ENCODE data around the gene IFT88.

Gene IFT88

DNA sequence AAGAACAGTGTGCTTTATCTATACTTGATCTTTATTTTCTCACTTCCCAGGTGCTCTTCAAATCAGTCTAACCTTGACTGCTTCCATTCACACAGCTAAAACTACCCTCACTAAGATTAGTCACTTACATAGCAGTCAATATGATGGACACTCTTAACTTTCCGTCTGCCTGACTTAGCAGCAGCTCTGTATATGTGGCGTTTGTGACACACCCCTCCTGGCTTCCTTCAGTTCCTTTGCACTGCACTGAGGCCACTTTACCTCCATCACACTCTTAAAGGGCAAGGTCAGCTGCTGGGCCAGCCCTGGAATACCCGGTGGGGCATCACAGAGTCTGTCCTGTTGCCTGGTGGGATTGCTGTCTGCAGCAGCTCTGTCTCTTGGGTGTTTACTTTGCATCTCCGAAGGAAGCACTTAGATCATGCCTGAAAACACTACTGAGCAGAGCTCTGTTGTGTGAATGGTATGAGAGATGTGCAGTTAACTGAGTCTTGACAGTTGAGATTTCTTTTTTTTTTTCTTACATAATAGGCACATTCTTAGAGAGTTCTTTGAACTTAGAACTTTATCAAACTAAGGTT lies 101.0 kb downstream of the IFT88 start (continued):
- TF ChIP-seq, protein P1, sequence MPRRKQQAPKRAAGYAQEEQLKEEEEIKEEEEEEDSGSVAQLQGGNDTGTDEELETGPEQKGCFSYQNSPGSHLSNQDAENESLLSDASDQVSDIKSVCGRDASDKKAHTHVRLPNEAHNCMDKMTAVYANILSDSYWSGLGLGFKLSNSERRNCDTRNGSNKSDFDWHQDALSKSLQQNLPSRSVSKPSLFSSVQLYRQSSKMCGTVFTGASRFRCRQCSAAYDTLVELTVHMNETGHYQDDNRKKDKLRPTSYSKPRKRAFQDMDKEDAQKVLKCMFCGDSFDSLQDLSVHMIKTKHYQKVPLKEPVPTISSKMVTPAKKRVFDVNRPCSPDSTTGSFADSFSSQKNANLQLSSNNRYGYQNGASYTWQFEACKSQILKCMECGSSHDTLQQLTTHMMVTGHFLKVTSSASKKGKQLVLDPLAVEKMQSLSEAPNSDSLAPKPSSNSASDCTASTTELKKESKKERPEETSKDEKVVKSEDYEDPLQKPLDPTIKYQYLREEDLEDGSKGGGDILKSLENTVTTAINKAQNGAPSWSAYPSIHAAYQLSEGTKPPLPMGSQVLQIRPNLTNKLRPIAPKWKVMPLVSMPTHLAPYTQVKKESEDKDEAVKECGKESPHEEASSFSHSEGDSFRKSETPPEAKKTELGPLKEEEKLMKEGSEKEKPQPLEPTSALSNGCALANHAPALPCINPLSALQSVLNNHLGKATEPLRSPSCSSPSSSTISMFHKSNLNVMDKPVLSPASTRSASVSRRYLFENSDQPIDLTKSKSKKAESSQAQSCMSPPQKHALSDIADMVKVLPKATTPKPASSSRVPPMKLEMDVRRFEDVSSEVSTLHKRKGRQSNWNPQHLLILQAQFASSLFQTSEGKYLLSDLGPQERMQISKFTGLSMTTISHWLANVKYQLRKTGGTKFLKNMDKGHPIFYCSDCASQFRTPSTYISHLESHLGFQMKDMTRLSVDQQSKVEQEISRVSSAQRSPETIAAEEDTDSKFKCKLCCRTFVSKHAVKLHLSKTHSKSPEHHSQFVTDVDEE (CRISPR knock-in tag; IDR thresholded peaks at IDR 0.05): no peak
- TF ChIP-seq ZFP3 (CRISPR knock-in tag; IDR thresholded peaks at IDR 0.05) (no peak), RARB (CRISPR knock-in tag; IDR thresholded peaks at IDR 0.05) (no peak), TOX (CRISPR knock-in tag; IDR thresholded peaks at IDR 0.05; ENCODE audit: borderline replicate concordance) (no peak), ZC3H10 (CRISPR knock-in tag; IDR thresholded peaks at IDR 0.05) (no peak), TCF4 (CRISPR knock-in tag; IDR thresholded peaks at IDR 0.05; ENCODE audit: borderline replicate concordance) (no peak)
- TF ChIP-seq, protein P2, sequence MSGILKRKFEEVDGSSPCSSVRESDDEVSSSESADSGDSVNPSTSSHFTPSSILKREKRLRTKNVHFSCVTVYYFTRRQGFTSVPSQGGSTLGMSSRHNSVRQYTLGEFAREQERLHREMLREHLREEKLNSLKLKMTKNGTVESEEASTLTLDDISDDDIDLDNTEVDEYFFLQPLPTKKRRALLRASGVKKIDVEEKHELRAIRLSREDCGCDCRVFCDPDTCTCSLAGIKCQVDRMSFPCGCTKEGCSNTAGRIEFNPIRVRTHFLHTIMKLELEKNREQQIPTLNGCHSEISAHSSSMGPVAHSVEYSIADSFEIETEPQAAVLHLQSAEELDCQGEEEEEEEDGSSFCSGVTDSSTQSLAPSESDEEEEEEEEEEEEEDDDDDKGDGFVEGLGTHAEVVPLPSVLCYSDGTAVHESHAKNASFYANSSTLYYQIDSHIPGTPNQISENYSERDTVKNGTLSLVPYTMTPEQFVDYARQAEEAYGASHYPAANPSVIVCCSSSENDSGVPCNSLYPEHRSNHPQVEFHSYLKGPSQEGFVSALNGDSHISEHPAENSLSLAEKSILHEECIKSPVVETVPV (CRISPR knock-in tag; IDR thresholded peaks at IDR 0.05): no peak
- TF ChIP-seq, protein P3, sequence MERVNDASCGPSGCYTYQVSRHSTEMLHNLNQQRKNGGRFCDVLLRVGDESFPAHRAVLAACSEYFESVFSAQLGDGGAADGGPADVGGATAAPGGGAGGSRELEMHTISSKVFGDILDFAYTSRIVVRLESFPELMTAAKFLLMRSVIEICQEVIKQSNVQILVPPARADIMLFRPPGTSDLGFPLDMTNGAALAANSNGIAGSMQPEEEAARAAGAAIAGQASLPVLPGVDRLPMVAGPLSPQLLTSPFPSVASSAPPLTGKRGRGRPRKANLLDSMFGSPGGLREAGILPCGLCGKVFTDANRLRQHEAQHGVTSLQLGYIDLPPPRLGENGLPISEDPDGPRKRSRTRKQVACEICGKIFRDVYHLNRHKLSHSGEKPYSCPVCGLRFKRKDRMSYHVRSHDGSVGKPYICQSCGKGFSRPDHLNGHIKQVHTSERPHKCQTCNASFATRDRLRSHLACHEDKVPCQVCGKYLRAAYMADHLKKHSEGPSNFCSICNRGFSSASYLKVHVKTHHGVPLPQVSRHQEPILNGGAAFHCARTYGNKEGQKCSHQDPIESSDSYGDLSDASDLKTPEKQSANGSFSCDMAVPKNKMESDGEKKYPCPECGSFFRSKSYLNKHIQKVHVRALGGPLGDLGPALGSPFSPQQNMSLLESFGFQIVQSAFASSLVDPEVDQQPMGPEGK (CRISPR knock-in tag; IDR thresholded peaks at IDR 0.05; ENCODE audit: borderline replicate concordance): no peak

DNA sequence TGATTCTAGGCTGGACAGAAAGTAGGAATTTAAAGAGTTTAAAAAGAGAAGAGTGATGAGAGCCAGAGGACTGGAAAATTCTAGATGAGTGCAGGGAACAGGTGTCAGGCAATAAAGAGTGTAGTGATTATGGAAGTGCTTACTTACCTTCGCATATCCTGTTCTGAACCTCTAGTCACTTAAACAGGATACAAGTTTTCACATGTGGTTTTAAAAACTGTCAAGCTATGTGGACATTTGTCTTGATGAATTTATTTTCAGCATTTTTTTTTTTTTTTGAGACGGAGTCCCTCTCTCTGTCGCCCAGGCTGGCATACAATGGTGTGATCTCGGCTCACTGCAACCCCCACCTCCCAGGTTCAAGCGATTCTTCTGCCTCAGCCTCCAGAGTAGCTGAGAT lies 102.2 kb downstream of the IFT88 start:
- TF ChIP-seq ZC3H10 (CRISPR knock-in tag; IDR thresholded peaks at IDR 0.05) (no peak), TOX (CRISPR knock-in tag; IDR thresholded peaks at IDR 0.05; ENCODE audit: borderline replicate concordance) (no peak)
- no peak for ATAC-seq

DNA sequence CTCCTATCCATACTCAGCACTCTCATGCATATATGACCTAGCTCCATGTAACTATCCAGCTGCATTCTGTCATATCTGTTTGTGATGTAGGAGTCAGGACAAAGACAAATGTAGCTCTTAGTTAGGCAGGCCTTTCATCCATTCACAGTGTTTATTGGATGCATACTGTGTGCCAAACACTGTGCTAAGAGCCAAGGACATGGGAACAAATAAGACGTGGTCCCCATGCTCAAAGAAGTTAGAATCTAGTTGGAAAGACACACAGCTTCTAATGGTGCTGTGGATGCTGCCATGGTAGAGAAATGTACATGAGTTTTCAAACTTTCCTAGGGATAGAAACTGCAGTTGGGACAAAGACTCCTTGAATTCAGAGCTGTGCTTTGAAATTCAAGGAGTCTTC lies 104.8 kb downstream of the IFT88 start:
- TF ChIP-seq ZFP3 (CRISPR knock-in tag; IDR thresholded peaks at IDR 0.05) (no peak), SNAI2 (CRISPR knock-in tag; IDR thresholded peaks at IDR 0.05) (no peak), ISL1 (CRISPR knock-in tag; IDR thresholded peaks at IDR 0.05) (no peak), ZFP30 (CRISPR knock-in tag; IDR thresholded peaks at IDR 0.05) (no peak), OSR1 (CRISPR knock-in tag; IDR thresholded peaks at IDR 0.05) (no peak), CSDC2 (CRISPR knock-in tag; IDR thresholded peaks at IDR 0.05) (no peak), ARNTL (CRISPR knock-in tag; IDR thresholded peaks at IDR 0.05; ENCODE audit: borderline replicate concordance, low read depth) (no peak), ZNF565 (CRISPR knock-in tag; conservative IDR thresholded peaks at IDR 0.05; ENCODE audit: low read depth) (no peak), RARB (CRISPR knock-in tag; IDR thresholded peaks at IDR 0.05) (no peak), PPARA (CRISPR knock-in tag; IDR thresholded peaks at IDR 0.05; ENCODE audit: borderline replicate concordance) (no peak), ESRRG (CRISPR knock-in tag; IDR thresholded peaks at IDR 0.05) (no peak), BACH2 (CRISPR knock-in tag; IDR thresholded peaks at IDR 0.05; ENCODE audit: borderline replicate concordance) (no peak), TOX (CRISPR knock-in tag; IDR thresholded peaks at IDR 0.05; ENCODE audit: borderline replicate concordance) (no peak), ZNF70 (CRISPR knock-in tag; IDR thresholded peaks at IDR 0.05) (no peak)
- TF ChIP-seq, protein P2 (CRISPR knock-in tag; IDR thresholded peaks at IDR 0.05): no peak
- TF ChIP-seq, protein P1 (CRISPR knock-in tag; IDR thresholded peaks at IDR 0.05): no peak
- TF ChIP-seq, protein P4, sequence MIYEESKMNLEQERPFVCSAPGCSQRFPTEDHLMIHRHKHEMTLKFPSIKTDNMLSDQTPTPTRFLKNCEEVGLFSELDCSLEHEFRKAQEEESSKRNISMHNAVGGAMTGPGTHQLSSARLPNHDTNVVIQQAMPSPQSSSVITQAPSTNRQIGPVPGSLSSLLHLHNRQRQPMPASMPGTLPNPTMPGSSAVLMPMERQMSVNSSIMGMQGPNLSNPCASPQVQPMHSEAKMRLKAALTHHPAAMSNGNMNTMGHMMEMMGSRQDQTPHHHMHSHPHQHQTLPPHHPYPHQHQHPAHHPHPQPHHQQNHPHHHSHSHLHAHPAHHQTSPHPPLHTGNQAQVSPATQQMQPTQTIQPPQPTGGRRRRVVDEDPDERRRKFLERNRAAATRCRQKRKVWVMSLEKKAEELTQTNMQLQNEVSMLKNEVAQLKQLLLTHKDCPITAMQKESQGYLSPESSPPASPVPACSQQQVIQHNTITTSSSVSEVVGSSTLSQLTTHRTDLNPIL (CRISPR knock-in tag; IDR thresholded peaks at IDR 0.05; ENCODE audit: low read depth): no peak

More for the DNA sequence above, 104.8 kb downstream of the IFT88 start:
- no peak for ATAC-seq
